Non-pigmented ciliary epithelial cell (primary cell): ENCODE data around the gene LHFPL3.
"Not testable (repeated sequence)": the region's sequence is repeated elsewhere in the genome, so short reads cannot be mapped to it uniquely, and the experiment has no call there.

Source experiments
- DNase-seq: peaks from one replicate; pipeline ENCODE4 v3.0.0-alpha.2; 2010; ENCODE audit warnings: low read depth

The LHFPL3 gene

DNA sequence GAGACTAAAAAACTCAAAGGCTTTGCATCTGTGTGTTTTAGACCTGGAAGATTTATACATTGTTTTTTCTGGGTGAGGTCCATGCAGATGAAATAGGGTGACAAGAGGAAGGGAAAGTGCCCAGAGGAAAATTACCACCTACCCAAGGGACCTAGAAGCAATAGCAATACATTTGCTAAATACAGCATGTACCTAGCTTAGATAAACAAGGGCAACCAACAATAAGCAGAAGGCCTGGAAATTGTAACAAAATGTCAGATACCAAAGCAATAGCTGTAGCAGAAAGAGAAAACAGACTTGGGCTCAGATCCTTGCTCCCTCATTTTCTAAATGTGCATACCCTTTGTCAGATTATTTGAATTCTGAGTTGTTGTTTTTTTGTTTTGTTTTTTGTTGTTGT lies 367.2 kb downstream of the LHFPL3 start:
- no peak for DNase-seq

DNA sequence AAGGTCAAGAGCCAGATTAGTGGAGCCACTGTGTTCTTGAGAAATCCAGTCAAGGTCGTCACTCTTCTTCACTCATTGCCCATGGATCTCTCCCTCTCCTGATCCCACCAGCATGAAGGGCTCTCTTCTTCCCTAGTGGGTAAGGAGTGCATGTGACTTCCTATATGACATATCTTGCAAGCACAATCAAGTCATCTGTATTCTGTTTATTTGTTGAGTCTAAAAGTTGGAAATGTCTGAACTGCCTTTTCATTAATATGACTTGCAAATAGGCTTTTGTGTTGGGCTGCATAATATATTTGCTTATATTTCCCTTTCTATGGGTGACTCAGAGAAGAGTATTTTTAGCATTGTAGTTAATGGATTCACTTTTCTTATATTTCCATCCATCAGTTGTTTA lies 371.9 kb downstream of the LHFPL3 start:
- no peak for DNase-seq

- DNase-seq = not testable (repeated sequence)
These were observed 392.6 kb downstream of the LHFPL3 start for GRCh38 chr7:104721027-104721426.

GRCh38 chr7:104723001-104723400 lies 394.6 kb downstream of the LHFPL3 start:
- no peak for DNase-seq

DNA sequence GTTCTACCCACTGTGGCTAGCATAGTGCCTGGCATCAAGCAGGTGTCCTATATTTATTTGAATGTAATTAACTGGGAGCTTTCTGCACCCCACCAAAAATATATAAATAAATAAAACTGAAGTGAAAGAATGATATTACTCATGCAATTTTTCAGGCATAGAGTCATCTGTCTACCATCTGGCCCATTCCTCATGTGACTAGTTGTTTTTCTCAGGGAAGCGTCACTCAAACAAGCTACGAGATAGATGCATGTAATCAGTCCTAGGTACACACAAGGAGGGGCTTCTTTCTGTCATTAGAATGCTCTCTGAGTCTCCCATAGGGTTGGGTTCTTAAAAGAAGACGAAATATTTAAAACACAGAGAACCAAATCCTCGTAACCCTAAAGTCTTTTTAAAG lies 430.1 kb downstream of the LHFPL3 start:
- DNase-seq = no peak

GRCh38 chr7:104761892-104762291 lies 433.5 kb downstream of the LHFPL3 start:
- no peak for DNase-seq

- no peak for DNase-seq
These were observed 438.7 kb downstream of the LHFPL3 start for GRCh38 chr7:104767113-104767512.

DNA sequence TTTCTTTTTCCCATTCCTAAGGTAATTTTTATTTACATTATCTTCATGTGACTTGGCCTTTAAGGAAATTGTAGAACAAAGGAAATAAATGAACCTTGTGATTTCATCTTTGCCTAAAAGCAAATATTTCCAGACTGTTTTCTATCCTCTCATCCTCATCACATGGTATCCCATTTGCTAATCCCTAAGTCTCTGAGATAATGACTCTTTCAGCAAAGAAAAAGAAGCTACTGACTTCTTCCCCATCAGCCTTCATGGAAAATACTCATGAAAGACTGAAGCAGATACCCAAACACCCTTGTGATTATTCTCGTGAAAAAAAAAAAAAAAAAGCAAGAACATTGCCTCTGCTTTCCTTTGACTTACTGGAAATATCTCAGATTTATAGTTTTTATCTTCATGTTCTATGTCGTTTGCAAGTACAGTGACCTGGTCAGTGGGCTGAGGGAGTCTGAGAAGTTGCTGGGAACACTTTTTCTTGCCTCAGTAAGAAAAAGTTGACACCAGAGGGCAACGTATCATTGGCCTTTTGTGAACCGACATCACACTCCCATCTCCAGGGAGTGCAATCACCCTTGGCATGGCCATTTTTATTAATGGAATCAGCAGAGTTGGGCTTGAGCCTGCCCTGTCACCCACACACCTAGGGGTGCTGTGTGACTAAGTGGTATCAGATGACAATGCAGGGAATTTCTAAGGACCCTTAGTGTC lies 439.6 kb downstream of the LHFPL3 start:
- no peak for DNase-seq

DNA sequence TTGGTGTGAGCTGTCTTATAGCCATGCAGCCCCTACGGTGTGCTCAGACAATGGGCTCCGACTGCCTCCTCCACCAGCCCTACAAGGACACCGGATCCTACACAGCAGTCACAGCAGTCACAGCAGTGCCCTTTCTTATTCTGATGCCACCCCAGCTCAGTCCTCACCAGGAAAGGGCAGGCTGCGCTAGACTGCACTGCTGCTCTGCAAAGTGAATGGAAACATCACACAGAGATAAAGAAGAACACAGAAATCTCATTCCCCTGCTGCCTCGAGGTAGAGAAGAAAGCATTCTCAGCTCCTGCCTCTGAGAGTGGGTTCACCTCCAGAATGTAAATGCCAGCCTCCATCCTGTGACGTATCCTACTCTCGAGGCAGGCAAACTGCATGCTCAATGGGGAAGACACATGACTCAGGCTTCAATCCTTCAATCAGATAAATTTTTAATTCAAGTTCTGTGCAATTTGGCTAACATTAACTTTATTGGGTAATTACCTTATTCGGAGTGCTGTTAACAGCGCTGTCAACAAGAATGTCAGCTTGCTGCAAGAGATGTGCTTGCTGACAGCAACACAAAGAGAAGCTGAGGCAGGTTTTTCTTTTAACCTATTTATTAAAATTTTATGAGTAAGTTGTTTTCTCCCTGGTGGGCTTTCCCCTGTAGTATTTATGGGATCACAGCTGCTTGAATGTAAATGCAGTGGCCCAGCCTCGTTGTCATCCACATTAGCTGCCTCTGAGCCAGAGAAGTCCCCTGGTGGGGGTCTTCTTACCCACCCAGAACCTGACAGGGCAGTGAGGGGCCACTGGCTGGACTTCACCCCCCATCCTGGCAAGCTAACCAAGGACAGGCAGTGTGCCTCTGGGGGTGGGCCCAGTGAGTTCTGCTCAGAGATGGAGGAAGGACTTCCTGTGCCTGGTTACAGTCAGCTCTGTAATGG lies 444.3 kb downstream of the LHFPL3 start:
- DNase-seq = no peak

GRCh38 chr7:104773796-104774195 lies 445.4 kb downstream of the LHFPL3 start:
- no peak for DNase-seq

GRCh38 chr7:104775531-104775930 lies 447.1 kb downstream of the LHFPL3 start:
- DNase-seq = no peak

DNA sequence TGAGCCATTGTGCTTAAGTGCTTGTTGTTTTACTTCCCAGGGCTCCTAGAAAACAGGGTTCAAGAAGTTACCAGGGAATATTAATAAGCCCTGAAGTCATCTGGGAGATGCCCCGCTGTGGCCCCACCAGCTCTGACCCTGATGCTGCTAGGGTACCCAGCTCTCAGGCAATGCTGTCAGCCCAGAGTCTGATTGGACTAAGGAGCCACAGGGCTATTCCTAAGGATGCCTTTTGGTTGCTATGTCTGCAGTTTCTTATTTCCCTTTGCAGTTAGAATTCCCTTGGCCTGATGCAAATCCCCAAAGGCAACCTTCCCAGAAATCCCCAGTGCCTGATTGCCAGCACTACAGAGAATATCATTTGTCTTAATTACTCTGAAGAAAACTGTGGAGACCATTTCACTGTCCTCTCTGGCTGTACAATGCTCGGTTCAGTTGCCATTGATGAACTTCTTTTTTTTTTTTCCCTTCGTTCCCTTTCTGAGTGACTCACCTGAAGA lies 448.9 kb downstream of the LHFPL3 start:
- DNase-seq = no peak

- DNase-seq = no peak
These were observed 451.5 kb downstream of the LHFPL3 start for GRCh38 chr7:104779888-104780287.

GRCh38 chr7:104784686-104785085 lies 456.3 kb downstream of the LHFPL3 start:
- no peak for DNase-seq

GRCh38 chr7:104789780-104790179 lies 461.4 kb downstream of the LHFPL3 start:
- no peak for DNase-seq

DNA sequence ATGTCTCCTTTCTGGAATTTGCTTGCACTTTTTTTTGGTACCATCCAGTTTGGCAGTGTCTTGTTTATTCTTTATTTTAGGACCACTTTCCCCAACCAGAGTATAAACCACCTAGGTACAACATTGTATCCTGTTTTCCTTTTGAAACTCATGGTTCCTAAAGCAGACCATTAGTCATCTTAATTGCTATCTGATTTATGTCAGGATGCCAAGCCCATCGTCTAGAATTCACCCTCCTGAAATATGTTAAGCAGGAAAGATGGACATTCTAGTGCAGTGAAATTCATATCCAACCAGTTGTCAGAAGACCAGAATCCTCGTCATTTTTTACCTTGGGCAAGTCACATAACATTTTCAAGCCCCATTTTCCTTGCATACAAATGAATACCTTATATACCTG lies 462.0 kb downstream of the LHFPL3 start:
- no peak for DNase-seq

DNA sequence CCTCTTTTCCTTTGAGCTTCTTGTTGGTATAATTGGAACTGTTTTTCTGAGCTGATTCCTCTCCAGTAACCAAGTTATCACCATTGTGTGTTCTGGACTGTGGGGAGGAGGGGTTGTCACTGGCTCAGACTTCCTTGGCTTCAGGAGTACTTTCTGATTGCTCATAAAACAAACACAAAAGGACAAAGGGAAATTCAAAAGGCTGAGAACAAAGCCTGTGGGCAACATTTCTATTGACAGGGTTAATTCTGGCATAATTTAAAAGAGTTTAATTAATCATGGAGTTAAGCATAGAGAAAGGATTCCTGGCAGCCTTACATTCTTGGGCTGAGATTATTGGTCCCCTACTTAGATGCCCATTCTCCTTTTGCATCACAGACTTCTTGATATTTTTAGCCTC lies 462.7 kb downstream of the LHFPL3 start:
- no peak for DNase-seq

GRCh38 chr7:104793066-104793465 lies 464.7 kb downstream of the LHFPL3 start:
- no peak for DNase-seq

DNA sequence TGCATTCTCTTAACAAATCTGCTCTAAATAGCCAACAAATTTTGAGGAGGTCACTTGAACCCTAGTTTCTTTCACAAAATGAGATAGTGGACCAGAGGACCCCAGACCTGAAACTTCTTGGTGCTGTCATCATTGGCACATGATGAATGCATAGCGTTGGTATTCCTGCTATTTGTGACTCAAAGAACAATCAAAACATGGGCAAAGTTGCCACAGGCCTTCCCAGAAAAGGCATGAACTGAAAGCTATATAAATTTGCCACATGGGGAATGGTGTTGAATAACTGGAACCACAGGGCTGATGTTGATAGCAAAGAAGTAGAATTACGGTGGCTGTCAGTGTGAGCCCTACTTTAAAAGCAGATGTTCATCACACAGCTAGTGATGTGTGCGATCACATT lies 465.8 kb downstream of the LHFPL3 start:
- DNase-seq = no peak

GRCh38 chr7:104794589-104794988 lies 466.2 kb downstream of the LHFPL3 start:
- DNase-seq = no peak

- no peak for DNase-seq
These were observed 466.7 kb downstream of the LHFPL3 start for GRCh38 chr7:104795086-104795485.

DNA sequence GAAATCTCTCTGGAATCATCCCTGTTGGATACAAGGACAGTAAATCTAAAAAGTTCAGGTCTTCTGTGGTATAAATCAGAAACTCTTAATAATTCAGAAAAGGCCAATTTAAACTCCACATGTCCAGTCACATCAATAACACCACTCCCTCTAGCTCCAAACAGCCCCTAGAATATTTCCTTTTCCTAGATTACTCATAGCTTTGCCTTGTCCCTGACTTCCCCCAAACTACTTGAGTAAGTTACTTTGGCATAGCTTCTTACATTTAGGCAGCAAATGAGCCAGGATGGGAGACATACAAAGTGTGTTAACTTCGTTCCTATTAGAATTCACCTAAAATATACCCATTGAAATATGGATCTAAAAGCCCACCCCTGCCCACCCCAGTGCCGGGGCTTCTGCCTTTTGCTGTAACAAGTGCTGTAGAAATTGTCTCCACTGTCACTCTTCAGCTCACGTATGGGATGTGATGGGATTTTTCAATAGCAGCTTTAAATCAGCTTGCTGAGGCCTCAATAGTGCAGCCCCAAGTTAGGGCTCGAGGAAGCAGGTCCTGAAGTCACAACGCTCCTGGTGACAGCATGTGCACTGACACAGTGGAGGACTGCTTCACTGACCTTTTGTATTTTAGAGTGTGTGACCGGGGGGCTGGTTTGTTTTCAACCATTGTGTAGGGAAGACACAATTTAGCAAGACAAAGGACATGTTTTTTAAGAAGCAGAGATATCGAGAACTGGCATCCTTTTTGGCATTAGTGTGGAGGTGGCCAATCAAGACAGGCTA lies 467.4 kb downstream of the LHFPL3 start:
- DNase-seq = no peak
